Transverse colon (tissue), 4 donors: ENCODE data around the gene TMEM131L.

Experiments used
- POLR2A ChIP-seq: fragments of 450-650 bp; IDR thresholded peaks from one replicate; pipeline ENCODE4 v1.6.1; 2016; ENCODE audit warnings: antibody characterized with exemption, mild to moderate bottlenecking, moderate library complexity
- POLR2AphosphoS5 ChIP-seq, 3 donors: sonication (generic); formaldehyde crosslinking; IDR thresholded peaks; one replicate each; pipeline ENCODE4 v1.6.1; 2016; ENCODE audit warnings: antibody characterized with exemption in 3 of 3
- TF ChIP-seq, protein P1 (sequence below), 5 experiments: fragments of 200-600 bp in 3 of 5; fragments of 450-650 bp in 2 of 5; sonication (generic) in 3 of 5; IDR thresholded peaks; 1 replicate in 2 of 5; 2 replicates in 3 of 5; pipeline ENCODE4 v1.5.1; 2016 to 2017; ENCODE audit warnings: antibody characterized with exemption in 5 of 5, inconsistent platforms in 3 of 5, mild to moderate bottlenecking in 2 of 5, moderate library complexity in 1 of 5

- no peak for TF ChIP-seq POLR2A
- TF ChIP-seq, protein P1, sequence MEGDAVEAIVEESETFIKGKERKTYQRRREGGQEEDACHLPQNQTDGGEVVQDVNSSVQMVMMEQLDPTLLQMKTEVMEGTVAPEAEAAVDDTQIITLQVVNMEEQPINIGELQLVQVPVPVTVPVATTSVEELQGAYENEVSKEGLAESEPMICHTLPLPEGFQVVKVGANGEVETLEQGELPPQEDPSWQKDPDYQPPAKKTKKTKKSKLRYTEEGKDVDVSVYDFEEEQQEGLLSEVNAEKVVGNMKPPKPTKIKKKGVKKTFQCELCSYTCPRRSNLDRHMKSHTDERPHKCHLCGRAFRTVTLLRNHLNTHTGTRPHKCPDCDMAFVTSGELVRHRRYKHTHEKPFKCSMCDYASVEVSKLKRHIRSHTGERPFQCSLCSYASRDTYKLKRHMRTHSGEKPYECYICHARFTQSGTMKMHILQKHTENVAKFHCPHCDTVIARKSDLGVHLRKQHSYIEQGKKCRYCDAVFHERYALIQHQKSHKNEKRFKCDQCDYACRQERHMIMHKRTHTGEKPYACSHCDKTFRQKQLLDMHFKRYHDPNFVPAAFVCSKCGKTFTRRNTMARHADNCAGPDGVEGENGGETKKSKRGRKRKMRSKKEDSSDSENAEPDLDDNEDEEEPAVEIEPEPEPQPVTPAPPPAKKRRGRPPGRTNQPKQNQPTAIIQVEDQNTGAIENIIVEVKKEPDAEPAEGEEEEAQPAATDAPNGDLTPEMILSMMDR (IDR thresholded peaks at IDR 0.05), result no peak
- TF ChIP-seq POLR2AphosphoS5 (IDR thresholded peaks at IDR 0.05), result no peak
Measured at GRCh38 chr4:153635846-153636245, 169.7 kb downstream of the TMEM131L start.
